Liver (tissue), 2 donors: Measurements from ENCODE around the gene MON1B.

ENCODE experiments used
- REST ChIP-seq: IDR thresholded peaks from 2 replicates; pipeline ENCODE4 v1.6.1; 2016; ENCODE audit warnings: antibody characterized with exemption, mild to moderate bottlenecking
- ZBTB33 ChIP-seq: IDR thresholded peaks from 2 replicates; pipeline ENCODE4 v1.6.1; 2016; ENCODE audit warnings: antibody characterized with exemption
- TF ChIP-seq, protein P1 (sequence below): fragments of 150-350 bp; IDR thresholded peaks from 2 replicates; pipeline ENCODE4 v1.5.1; 2017; ENCODE audit warnings: improper control_type of control experiment, low read depth, low read length; ENCODE audit not compliant: missing input control
- donor health status: healthy.

GRCh38 chr16:77169650-77170236 is 21.2 kb upstream of the MON1B start:
- TF ChIP-seq, protein P1, sequence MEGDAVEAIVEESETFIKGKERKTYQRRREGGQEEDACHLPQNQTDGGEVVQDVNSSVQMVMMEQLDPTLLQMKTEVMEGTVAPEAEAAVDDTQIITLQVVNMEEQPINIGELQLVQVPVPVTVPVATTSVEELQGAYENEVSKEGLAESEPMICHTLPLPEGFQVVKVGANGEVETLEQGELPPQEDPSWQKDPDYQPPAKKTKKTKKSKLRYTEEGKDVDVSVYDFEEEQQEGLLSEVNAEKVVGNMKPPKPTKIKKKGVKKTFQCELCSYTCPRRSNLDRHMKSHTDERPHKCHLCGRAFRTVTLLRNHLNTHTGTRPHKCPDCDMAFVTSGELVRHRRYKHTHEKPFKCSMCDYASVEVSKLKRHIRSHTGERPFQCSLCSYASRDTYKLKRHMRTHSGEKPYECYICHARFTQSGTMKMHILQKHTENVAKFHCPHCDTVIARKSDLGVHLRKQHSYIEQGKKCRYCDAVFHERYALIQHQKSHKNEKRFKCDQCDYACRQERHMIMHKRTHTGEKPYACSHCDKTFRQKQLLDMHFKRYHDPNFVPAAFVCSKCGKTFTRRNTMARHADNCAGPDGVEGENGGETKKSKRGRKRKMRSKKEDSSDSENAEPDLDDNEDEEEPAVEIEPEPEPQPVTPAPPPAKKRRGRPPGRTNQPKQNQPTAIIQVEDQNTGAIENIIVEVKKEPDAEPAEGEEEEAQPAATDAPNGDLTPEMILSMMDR: peak; percentile 49
- no peak for TF ChIP-seq REST
- no peak for TF ChIP-seq ZBTB33
